NOMO-1 treated with DMSO at 0.1 percent for 48 hours (cell line): ENCODE measurements around the gene SLC38A5.
"Not testable (repeated sequence)": the region's sequence is repeated elsewhere in the genome, so short reads cannot be mapped to it uniquely, and the experiment has no call there.

Experiments used
- DNase-seq: peaks from one replicate; lab custom pipeline; 2025; ENCODE audit not compliant: unreplicated experiment; lab: John Stamatoyannopoulos, UW

The SLC38A5 gene

DNA sequence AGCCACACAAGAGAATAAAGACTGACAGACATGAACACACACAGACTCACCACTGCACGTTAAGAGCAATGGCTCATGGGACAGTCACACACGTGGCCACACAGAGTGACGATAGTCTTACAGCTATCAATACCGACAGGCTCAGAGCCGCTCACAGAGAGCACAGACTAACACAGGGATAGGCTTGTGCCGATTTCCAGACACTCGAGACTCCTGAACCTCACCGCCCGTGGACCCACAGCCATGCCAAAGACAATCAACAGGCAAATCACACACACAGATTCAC is 716 bp upstream of the SLC38A5 start:
- no peak for DNase-seq

- DNase-seq = peak; percentile 27
Measured at GRCh38 chrX:48468693-48469691, 1.1 kb downstream of the SLC38A5 start.

GRCh38 chrX:48468247-48468671 is 1.8 kb downstream of the SLC38A5 start:
- DNase-seq = no peak

GRCh38 chrX:48467281-48467761 is 2.7 kb downstream of the SLC38A5 start:
- no peak for DNase-seq

GRCh38 chrX:48466696-48467095 is 3.4 kb downstream of the SLC38A5 start:
- no peak for DNase-seq

DNA sequence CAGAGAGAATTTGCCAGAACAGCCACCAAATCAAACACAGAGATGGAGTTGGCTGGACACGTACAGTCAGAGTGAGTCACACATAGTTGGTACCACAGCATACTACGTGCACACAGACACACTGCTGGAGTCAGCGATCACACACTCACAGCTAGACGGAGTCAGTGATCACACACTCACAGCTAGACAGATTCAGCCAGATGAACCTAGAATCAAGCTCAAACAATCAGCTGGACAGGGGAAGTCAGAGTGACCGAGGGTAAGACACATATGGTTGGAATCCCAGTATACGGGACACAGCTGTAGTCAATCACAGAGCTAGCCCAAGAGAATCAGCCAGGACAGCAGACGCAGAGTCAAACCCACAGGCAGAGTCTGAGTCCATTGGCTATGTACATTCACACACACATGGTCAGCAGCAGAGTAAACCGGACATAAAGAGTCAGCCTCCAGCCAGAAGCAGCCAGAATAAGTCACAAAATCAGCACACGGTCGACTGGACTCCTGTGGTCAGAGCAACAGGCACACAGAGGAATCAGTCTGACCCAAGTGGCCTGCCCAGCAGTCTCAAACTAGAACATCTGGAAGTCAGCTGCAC is 4.6 kb downstream of the SLC38A5 start:
- DNase-seq = no peak

GRCh38 chrX:48461830-48462229 is 8.2 kb downstream of the SLC38A5 start:
- no peak for DNase-seq

- DNase-seq = no peak
Measured at GRCh38 chrX:48460606-48461005, 9.5 kb downstream of the SLC38A5 start.

DNA sequence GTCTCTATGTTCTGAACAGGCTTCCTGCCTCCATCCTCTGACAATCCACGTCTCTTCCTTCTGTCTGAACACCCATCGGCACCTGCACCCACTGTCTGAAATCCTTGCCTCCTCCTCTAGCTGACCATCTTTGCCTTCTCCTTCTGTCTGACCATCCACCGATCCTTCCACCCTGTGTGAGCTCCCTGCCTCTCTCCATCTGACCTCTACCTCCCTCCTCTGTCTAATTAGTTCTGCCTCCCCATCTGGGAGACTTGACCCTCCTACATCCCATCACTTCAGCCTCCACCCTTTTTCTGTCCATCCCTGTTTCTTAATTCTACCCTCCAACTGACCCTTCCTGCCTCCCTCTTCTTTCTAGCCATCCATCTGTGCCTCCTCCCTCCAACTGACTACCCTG is 10.0 kb downstream of the SLC38A5 start:
- DNase-seq = no peak

GRCh38 chrX:48459483-48459882 is 10.6 kb downstream of the SLC38A5 start:
- DNase-seq = no peak

GRCh38 chrX:48458711-48459110 is 11.3 kb downstream of the SLC38A5 start:
- DNase-seq = no peak

DNA sequence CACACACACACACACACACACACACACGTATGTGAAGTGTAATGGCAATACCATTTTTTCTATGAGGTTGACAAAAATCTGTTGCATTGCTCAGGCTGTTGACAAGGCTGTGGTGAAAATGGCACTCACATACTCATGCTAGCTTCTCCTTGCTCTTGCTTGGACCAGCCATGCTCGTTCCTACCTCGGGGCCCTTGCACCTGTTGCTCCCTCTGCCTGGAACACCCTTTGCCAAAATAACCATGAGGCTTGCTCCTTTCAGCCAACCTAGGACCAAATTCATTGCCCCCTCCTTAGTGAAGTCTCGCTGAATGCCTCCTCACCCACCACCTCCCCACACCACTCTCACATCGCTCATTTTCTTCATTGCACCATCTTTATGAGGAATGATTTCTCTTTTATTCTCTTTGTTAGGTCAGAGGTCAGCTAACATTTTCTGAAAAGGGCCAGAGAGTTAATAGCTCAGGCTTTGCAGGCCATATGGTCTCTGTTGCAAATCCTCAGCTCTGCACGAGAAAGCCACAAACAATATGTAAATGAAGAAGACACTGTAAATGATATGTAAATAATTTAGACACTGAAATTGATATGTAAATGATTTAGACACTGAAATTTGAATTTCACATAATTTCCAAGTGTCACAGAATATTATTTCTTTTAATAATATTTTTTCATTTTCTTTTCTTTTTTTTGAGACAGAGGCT is 13.3 kb downstream of the SLC38A5 start:
- DNase-seq = no peak

DNA sequence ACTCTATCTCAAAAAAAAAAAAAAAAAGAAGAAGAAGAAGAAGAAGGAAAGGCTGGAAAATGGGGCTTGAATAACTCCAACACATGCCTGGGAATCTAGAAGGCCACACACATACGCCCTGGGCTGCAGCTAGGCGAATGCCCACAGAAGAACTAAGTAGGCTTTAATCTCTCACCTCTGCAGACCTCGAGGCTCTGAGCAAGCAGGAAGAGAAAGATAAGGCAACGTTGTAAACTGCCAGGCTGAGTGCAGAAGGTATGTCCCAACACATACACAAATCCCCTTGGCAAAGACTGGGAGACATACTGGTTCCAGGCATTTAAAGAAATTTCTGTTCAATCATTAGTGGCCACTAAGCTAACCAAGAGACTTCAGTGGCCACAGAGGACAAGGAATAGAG is 18.4 kb downstream of the SLC38A5 start:
- no peak for DNase-seq

DNA sequence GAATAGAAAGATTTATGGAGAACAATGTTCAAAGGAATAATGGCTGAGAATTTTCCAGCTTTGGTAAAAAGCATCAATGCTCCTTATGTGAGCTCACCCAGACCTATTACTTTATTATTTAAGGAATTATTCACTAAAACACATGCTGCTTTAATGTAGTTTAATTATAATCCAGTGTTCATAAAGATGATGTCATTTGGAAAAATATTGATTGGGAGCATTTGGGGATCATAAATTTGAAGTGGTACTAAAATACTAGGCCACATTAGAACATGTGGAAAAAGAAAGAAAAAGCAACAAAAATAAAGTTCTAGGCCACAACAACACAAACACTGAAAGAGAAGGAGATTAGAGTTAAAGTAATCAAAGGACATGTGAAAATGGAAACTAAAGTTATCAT is 20.0 kb downstream of the SLC38A5 start:
- no peak for DNase-seq

- DNase-seq = not testable (repeated sequence)
Measured at GRCh38 chrX:48447201-48447600, 22.9 kb downstream of the SLC38A5 start.

DNA sequence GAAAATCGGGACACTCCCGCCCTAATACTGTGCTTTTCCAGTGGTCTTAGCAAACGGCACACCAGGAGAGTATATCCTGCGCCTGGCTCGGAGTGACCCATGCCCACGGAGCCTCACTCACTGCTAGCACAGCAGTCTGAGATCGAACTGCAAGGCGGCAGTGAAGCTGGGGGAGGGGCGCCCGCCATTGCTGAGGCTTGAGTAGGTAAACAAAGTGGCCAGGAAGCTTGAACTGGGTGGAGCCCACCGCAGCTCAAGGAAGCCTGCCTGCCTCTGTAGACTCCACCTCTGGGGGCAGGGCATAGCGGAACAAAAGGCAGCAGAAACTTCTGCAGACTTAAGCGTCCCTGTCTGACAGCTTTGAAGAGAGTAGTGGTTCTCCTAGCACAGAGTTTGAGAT is 36.3 kb downstream of the SLC38A5 start:
- not testable (repeated sequence) for DNase-seq

- DNase-seq = not testable (repeated sequence)
Measured at GRCh38 chrX:48430166-48430565, 39.9 kb downstream of the SLC38A5 start.

DNA sequence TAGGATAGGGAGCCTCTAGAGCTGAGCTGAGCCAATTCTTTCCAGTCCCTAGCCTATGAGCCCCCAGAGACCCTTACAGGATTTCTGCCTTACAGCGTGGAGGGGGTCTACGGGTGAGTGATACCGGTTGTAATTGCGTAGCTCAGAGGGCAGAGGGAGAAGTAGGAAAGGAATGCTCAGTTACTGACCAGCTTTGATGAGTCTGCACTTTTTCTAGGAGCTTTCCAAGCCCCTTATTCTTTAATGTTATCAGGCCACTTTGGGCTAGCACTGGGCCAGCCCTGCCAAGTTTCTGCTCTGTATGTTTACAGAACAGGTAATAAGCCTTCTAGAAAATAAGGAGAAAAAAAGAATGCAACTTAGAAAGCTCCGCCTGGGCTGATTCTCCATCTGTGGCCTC is 40.5 kb downstream of the SLC38A5 start:
- DNase-seq = not testable (repeated sequence)

DNA sequence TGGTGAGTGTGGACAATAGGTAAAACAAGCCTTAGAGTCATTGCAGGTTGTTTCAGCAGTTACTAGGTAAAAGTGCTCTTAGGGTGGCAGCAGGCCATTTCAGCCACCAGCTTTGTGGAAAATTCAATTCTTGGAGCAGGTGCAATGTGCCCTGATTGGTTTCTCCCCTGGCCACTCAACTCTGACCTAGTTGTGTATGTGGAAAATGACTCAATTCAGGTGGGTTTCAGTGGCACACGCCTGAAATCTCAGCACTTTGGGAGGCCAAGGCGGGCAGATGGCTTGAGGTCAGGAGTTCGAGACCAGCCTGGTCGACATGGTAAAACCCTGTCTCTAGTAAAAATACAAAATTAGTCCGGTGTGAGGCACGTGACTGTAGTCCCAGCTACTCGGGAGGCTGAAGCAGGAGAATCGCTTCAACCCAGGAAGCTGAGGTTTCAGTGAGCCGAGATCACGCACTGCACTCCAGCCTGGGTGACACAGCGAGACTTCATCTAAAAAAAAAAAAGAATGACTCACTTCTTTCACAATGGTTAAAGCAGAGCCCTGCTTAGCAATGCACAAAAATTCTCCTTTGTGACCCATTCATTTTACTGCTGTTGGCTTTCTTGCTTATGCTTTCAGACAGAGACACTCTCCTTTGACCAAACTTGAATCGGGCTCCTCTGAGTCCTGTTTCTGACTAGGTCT is 42.9 kb downstream of the SLC38A5 start:
- DNase-seq = not testable (repeated sequence)

DNA sequence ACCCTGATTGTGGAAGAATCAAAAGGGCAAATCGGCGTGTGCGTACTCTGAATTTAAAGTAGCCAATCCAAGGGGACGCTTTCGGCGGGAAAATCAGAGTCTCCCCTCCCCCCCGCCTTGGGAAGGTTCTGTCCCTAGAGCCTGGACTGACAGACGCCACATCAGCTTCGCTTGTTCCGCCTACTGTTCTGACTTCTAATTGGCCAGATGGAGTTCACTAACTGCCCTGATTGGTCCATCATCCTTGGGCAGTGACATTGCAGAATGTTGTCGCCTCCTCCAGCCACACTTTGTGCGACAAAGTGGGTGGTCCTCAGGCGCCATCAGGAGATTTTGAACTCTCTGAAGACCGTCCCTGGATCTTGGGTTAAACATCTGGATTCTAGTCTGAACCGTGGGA is 58.2 kb downstream of the SLC38A5 start, which contains the start of gene SSX4B:
Gene SSX4B, minus strand, starts transcription at position 101 of the 400 bp plus-strand sequence. CDS start 588 bp downstream, outside the sequence.
- DNase-seq = not testable (repeated sequence)
